NCI-H510A (cell line): ENCODE data around the gene TMPRSS11A.

Source experiments
- DNase-seq: peaks from one replicate; lab custom pipeline; 2025; lab: John Stamatoyannopoulos, UW

TMPRSS11A gene

GRCh38 chr4:67869580-67870190 lies 93.6 kb downstream of the TMPRSS11A start:
- no peak for DNase-seq

DNA sequence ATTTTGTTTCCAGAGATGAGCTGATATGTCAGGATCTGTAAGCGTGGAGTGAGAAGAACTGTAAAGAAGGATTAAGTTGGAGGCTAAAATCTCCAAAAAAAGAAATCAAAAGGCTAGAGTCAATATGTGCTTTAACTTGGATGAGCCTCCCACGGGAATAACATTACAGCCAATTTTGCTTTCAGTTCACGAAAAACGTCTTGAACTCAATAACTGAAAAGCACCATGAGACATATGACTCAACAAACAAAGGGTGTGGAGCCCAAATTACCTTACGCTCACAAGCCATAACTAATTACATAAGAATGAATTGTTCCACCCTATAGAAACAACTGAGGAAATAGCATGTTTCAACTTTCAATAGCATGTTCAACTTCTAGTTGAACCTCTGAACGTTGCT lies 101.8 kb downstream of the TMPRSS11A start:
- DNase-seq: no peak
